ENCODE measurements around the gene BRCC3. TPM values are rescaled to one million over a fixed set of nuclear protein-coding genes. Genes with fewer than 3 reads are reported as not detected.

BRCC3 gene
- total RNA-seq, 1 donor from 2014 or later = 29.8 TPM

- TF ChIP-seq CTCF (conservative IDR thresholded peaks at IDR 0.05) = no peak
- Mint-ChIP-seq H3K4me1 (ENCODE audit: unreplicated experiment) (peaks cover 5% of the 10 kb centered on the region), H3K9me3 (no peaks in the 10 kb centered on the region)
Measured at GRCh38 chrX:155027509-155028066, 43.7 kb upstream of the BRCC3 start.

DNA sequence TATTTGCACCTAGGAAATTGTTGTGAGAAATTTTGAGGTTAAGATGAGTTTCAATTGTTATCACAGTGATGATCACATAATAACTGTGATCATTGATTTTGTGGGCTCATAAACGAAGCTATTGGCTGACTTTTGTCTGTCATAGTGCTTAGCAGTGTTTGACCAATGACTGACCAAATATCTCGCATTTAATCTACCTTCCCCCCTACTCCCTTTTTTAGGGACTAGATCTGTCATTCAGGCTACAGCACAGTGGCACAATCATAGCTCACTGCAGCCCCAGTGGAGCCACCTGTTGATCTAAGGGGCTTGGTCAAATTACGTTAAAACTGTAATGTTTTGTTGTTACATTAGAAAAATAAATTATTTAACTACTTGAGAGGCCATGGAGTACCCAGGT, 43.2 kb upstream of the BRCC3 start:
- H3K4me3 Mint-ChIP-seq = peak overlapping the region; percentile 91
- peak overlapping the region; percentile 95 for H3K27ac Mint-ChIP-seq
- H3K9me3 Mint-ChIP-seq = no peaks in the 10 kb centered on the region

More at GRCh38 chrX:155027509-155028066, 43.7 kb upstream of the BRCC3 start:
- Mint-ChIP-seq H3K27me3 (no peaks in the 10 kb centered on the region), H3K27ac (peak overlapping the region; percentile 95), H3K4me3 (peak overlapping the region; percentile 91), H3K36me3 (no peaks in the 10 kb centered on the region)
- no peak for DNase-seq (ENCODE audit: extremely low spot score, unreplicated experiment)

GRCh38 chrX:155028877-155029291, 42.4 kb upstream of the BRCC3 start:
- no peaks in the 10 kb centered on the region for H3K27me3 Mint-ChIP-seq
- no peak for TF ChIP-seq CTCF (conservative IDR thresholded peaks at IDR 0.05)
- no peaks in the 10 kb centered on the region for H3K36me3 Mint-ChIP-seq
- no peaks in the 10 kb centered on the region for H3K9me3 Mint-ChIP-seq
- H3K4me3 Mint-ChIP-seq = peak overlapping the region; percentile 91
- H3K4me1 Mint-ChIP-seq (ENCODE audit: unreplicated experiment) = peaks cover 5% of the 10 kb centered on the region
- DNase-seq (ENCODE audit: extremely low spot score, unreplicated experiment) = no peak
- H3K27ac Mint-ChIP-seq = peak overlapping the region; percentile 95

More for the DNA sequence above, 43.2 kb upstream of the BRCC3 start:
- Mint-ChIP-seq H3K36me3 (no peaks in the 10 kb centered on the region), H3K27me3 (no peaks in the 10 kb centered on the region), H3K4me1 (ENCODE audit: unreplicated experiment) (peaks cover 5% of the 10 kb centered on the region)
- DNase-seq (ENCODE audit: extremely low spot score, unreplicated experiment) = no peak
- TF ChIP-seq CTCF (conservative IDR thresholded peaks at IDR 0.05) = no peak

DNA sequence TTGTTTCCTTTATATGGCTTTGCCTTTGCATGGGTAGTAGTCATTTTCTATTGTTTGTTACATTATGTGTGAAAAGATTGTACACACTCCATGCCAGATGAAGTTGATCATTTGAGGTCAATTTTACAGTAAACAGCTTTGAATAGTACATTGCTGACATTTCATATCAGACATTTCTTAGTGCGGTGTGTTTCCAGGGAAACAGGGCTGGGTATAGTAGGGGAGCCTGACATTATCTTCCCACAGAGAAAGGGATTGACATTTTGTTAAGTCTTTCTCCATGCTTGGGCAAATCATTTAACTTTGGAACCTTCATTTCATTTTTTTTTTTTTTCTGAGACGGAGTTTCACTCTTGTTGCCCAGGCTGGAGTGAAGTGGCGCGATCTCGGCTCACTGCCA, 39.7 kb upstream of the BRCC3 start:
- Mint-ChIP-seq H3K27me3 (no peaks in the 10 kb centered on the region), H3K36me3 (peaks cover 15% of the 10 kb centered on the region), H3K4me1 (ENCODE audit: unreplicated experiment) (peaks cover 5% of the 10 kb centered on the region), H3K9me3 (peaks cover 7% of the 10 kb centered on the region), H3K27ac (no peak overlapping the region), H3K4me3 (no peak overlapping the region)
- TF ChIP-seq CTCF (conservative IDR thresholded peaks at IDR 0.05) = no peak
- DNase-seq (ENCODE audit: extremely low spot score, unreplicated experiment) = no peak

- Mint-ChIP-seq H3K9me3 (peaks cover 12% of the 10 kb centered on the region), H3K4me3 (no peak overlapping the region), H3K27me3 (no peaks in the 10 kb centered on the region), H3K4me1 (ENCODE audit: unreplicated experiment) (no peaks in the 10 kb centered on the region), H3K36me3 (peaks cover 28% of the 10 kb centered on the region), H3K27ac (no peak overlapping the region)
- no peak for DNase-seq (ENCODE audit: extremely low spot score, unreplicated experiment)
- TF ChIP-seq CTCF (conservative IDR thresholded peaks at IDR 0.05) = no peak
Measured at GRCh38 chrX:155035688-155036087, 35.6 kb upstream of the BRCC3 start.

All from type B pancreatic cell (in vitro differentiated cells).